Heart right ventricle (tissue), 16 donors: ENCODE measurements around the gene CAPN10. TPM values are rescaled to one million over a fixed set of nuclear protein-coding genes. Genes with fewer than 3 reads are reported as not detected.
A peak's percentile ranks its signal among the peaks of the same experiment; 100 is the strongest.
"Not testable (repeated sequence)": the region's sequence is repeated elsewhere in the genome, so short reads cannot be mapped to it uniquely, and the experiment has no call there.

Experiments
- ATAC-seq, 8 donors: fragments of 200-7000 bp; cut with Tn5 transposase; one replicate each; pipeline ENCODE4 v1.9.1; 2020; ENCODE audit warnings: mild to moderate bottlenecking in 8 of 8, moderate library complexity in 8 of 8, moderate number of reproducible peaks in 1 of 8
- DNase-seq, 2 donors: peaks; one replicate each; pipeline ENCODE4 v3.0.0-alpha.2; 2020
- H3K27ac ChIP-seq, 10 donors: fragments of 200-600 bp; sonication (generic) in 2 of 10; one replicate each; pipeline versions ENCODE4 v1.5.0 to v1.8.0; 2020 to 2022; ENCODE audit warnings: mild to moderate bottlenecking in 3 of 10
- H3K27me3 ChIP-seq, 7 donors: fragments of 200-600 bp; one replicate each; pipeline ENCODE4 v1.8.0; 2021 to 2022; ENCODE audit warnings: mild to moderate bottlenecking in 2 of 7
- H3K36me3 ChIP-seq, 9 donors: fragments of 200-600 bp; sonication (generic) in 1 of 9; one replicate each; pipeline versions ENCODE4 v1.5.0 to v1.8.0; 2020 to 2022; ENCODE audit warnings: mild to moderate bottlenecking in 2 of 9
- H3K4me1 ChIP-seq, 9 donors: fragments of 200-600 bp; sonication (generic) in 1 of 9; one replicate each; pipeline versions ENCODE4 v1.5.0 to v1.8.0; 2020 to 2022; ENCODE audit warnings: mild to moderate bottlenecking in 4 of 9
- H3K4me3 ChIP-seq, 10 donors: fragments of 200-600 bp; sonication (generic) in 2 of 10; one replicate each; pipeline versions ENCODE4 v1.5.0 to v1.8.0; 2020 to 2022; ENCODE audit warnings: mild to moderate bottlenecking in 7 of 10, moderate library complexity in 2 of 10
- H3K9me3 ChIP-seq, 11 donors: fragments of 200-600 bp in 10 of 11; sonication (generic) in 2 of 11; one replicate each; pipeline versions ENCODE4 v1.5.0 to v1.8.0; 2013 to 2022; ENCODE audit warnings: mild to moderate bottlenecking in 2 of 11, control low read depth in 1 of 11, moderate library complexity in 1 of 11
- CTCF ChIP-seq, 9 donors: fragments of 200-600 bp; sonication (generic) in 2 of 9; IDR thresholded peaks; one replicate each; pipeline versions ENCODE4 v1.5.0 to v1.8.0; 2021 to 2022; ENCODE audit warnings: antibody characterized with exemption in 9 of 9, mild to moderate bottlenecking in 5 of 9, moderate library complexity in 1 of 9
- WGBS, 2 donors: extraction: QIAGEN DNeasy Blood & Tissue Kit; methylation state at CpG; one replicate each; pipeline ENCODE4 v1.1.7; 2013; ENCODE audit warnings: inconsistent platforms in 1 of 2; 5-methylcytosine and 5-hydroxymethylcytosine counted together
- intact Hi-C, 10 donors: fragments of 100-400 bp; cut with DNase I; formaldehyde crosslinking; loops; one replicate each; pipeline versions ENCODE4 v1.11.1 to v1.14.2; 2022
- polyA plus RNA-seq, 2 donors: library from polyadenylated mRNA; stranded (reverse); fragments of 200-250 nt; gene quantifications; one replicate each; pipeline ENCODE4 v1.2.3, GENCODE V29; 2013
- total RNA-seq, 10 donors: library from RNA; stranded (reverse); fragmentation: NEBNext Ultra II Directional in 3 of 10; extraction: Animal tissue kit (Norgen Biotek cat#: 25700) in 3 of 10; gene quantifications; one replicate each; pipeline versions ENCODE4 v1.2.1 to v1.2.4, GENCODE V29; 2021 to 2023
- donor health status: Arrhythmogenic right ventricular cardiomyopathy.
- donor health status: ischemic (EF 13 %, LVEDD 7.1; RV severe dilation, severe dysfunction).
- donor health status: healthy with polysubstance abuse.
- donor health status: DM: no; HTN: yes; CAD: no.
- donor health status: DM: no; HTN: no; CAD: no.
- donor health status: ischemic (EF 25% LVEDD 6.9; RV normal size, moderate dysfunction).
- donor health status: ischemic (EF 25% LVEDD 5.7; RV mildly dilated, moderate dysfunction).
- donor health status: healthy.
- donor health status: DM: yes; HTN: yes; CAD: no.
- donor health status: Ischemic cardiomyopathy.
- donor health status: ischemic (EF 35%, LVEDD 5.7; RV mildly dilated, moderate dysfunction).
- donor health status: nonischemic (EF 11% LVEDD 7.7; RV severe dilation, severe dysfunction).
- donor health status: DM: yes; HTN: yes; CAD: no.
- donor health status: PGD.
- donor health status: ischemic (EF 29% LVEDD 5.4; RV normal size, mild dysfunction).
- donor health status: nonischemic (EF 23%, LVEDD 6.1; RV moderate dilation, normal function).

The CAPN10 gene
- total and polyA plus RNA-seq, 12 donors = 16.8 to 89.5 (median 21.0) TPM

DNA sequence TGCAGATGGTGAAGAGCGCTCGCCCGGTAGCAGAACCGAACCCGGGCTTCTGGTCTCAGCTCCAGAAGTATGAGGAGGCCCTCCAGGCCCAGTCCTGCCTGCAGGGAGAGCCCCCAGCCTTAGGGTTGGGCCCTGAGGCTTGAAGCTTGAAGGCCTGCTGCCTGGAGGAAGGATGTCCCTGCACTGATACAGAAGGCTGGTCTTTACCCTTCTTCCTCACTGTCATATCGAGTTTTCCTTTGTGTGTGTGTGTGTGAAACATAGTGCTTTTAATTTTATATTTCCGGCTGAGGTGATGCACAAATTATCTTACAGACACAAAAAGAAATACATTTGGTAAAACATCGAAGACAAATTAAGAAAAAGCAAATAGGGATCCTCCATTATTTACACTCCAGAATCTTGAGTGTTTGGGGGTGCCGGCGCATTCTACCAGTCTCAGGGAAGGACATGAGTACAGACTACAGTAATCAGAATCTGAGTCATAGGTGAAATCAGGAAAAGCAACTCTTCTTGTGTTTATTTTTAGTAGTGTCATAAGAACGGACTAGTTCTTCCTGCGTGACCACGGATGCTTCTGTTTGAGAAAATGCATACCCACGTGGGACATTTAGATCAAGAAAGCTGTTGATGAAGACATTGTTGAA is 25.1 kb upstream of the CAPN10 start:
- 21% methylated on average over 14 of the region's 14 CpGs for WGBS, 2 donors
- no peak for DNase-seq
- Histone ChIP-seq H3K9me3 (no peaks in the 10 kb centered on the region), H3K4me3 (peak overlapping the region; percentile 19 to 97 (median 86)), H3K27ac (peak overlapping the region in 9 of 10 donors; percentile 81 to 100 (median 99)), H3K36me3 (peaks cover 0 to 17% (median 0%) of the 10 kb centered on the region in 9 donors), H3K27me3 (no peaks in the 10 kb centered on the region), H3K4me1 (peaks cover 12 to 87% (median 54%) of the 10 kb centered on the region in 9 donors)
- intact Hi-C loops = loop anchor here in 1 of 10 donors (5.0 kb wide), 1 partner anchor 36 kb away; no protein-coding TSS in a partner anchor
- ATAC-seq = peak in 4 of 8 donors; percentile 1 to 11 (median 4)
- TF ChIP-seq CTCF (IDR thresholded peaks at IDR 0.05) = no peak

GRCh38 chr2:240563231-240563630 is 23.3 kb upstream of the CAPN10 start:
- intact Hi-C loops = loop anchor here in 1 of 10 donors (5.0 kb wide), 1 partner anchor 34 kb away; no protein-coding TSS in a partner anchor
- Histone ChIP-seq H3K27ac (peak overlapping the region in 2 of 10 donors; percentile 100), H3K36me3 (peaks cover 0 to 17% (median 0%) of the 10 kb centered on the region in 9 donors), H3K4me1 (peaks cover 12 to 85% (median 54%) of the 10 kb centered on the region in 9 donors)
- not testable (repeated sequence) for H3K4me3 ChIP-seq, DNase-seq, H3K27me3 ChIP-seq, H3K9me3 ChIP-seq, ATAC-seq
- WGBS, 2 donors = 98% methylated on average over 17 of the region's 17 CpGs

- H3K27me3 ChIP-seq = no peaks in the 10 kb centered on the region
- DNase-seq (no peak), ATAC-seq (no peak)
- peaks cover 12 to 81% (median 54%) of the 10 kb centered on the region in 9 donors for H3K4me1 ChIP-seq
- no peak overlapping the region for H3K4me3 ChIP-seq
- peaks cover 0 to 17% (median 0%) of the 10 kb centered on the region in 9 donors for H3K36me3 ChIP-seq
- WGBS, 2 donors = 94 to 96% methylated on average over 12 of the region's 12 CpGs
- no peaks in the 10 kb centered on the region for H3K9me3 ChIP-seq
- H3K27ac ChIP-seq = peak overlapping the region in 2 of 10 donors; percentile 97 to 100
- intact Hi-C loops = loop anchor here in 1 of 10 donors (5.0 kb wide), 1 partner anchor 33 kb away; no protein-coding TSS in a partner anchor
- no peak for TF ChIP-seq CTCF (IDR thresholded peaks at IDR 0.05)
These were observed 22.5 kb upstream of the CAPN10 start for GRCh38 chr2:240563951-240564560.

- TF ChIP-seq CTCF (IDR thresholded peaks at IDR 0.05) = no peak
- DNase-seq (peak in 1 of 2 donors; percentile 3), ATAC-seq (no peak)
- WGBS, 2 donors = 86 to 94% methylated on average over 10 of the region's 10 CpGs
- Histone ChIP-seq H3K27me3 (no peaks in the 10 kb centered on the region), H3K4me1 (peaks cover 16 to 81% (median 56%) of the 10 kb centered on the region in 9 donors), H3K27ac (peak overlapping the region in 7 of 10 donors; percentile 85 to 100 (median 96)), H3K36me3 (peaks cover 0 to 17% (median 0%) of the 10 kb centered on the region in 9 donors), H3K9me3 (no peaks in the 10 kb centered on the region), H3K4me3 (peak overlapping the region in 1 of 10 donors; percentile 83)
- intact Hi-C loops = loop anchor here in 1 of 10 donors (5.0 kb wide), 1 partner anchor 33 kb away; no protein-coding TSS in a partner anchor
These were observed 21.8 kb upstream of the CAPN10 start for GRCh38 chr2:240564561-240565332.
